Right atrium auricular region (tissue), 2 donors: ENCODE measurements around the gene GNG7. TPM values are rescaled to one million over a fixed set of nuclear protein-coding genes. Genes with fewer than 3 reads are reported as not detected.

ENCODE experiments used
- DNase-seq: peaks from one replicate; pipeline ENCODE4 v3.0.0-alpha.2; 2019; ENCODE audit warnings: low spot score
- H3K27ac ChIP-seq, 2 donors: fragments of 200-600 bp; sonication (generic); 1 replicate in 1 of 2; 2 replicates in 1 of 2; pipeline ENCODE4 v1.5.1; 2016 to 2019
- H3K27me3 ChIP-seq, 2 donors: fragments of 200-600 bp; sonication (generic); one replicate each; pipeline versions ENCODE4 v1.5.1 to v1.6.0; 2017 to 2019
- H3K36me3 ChIP-seq: fragments of 200-600 bp; sonication (generic); one replicate; pipeline ENCODE4 v1.5.1; 2016
- H3K4me1 ChIP-seq, 2 donors: fragments of 200-600 bp; sonication (generic); one replicate each; pipeline versions ENCODE4 v1.5.1 to v1.6.0; 2017 to 2019
- H3K4me3 ChIP-seq, 2 donors: fragments of 200-600 bp; sonication (generic); 1 replicate in 1 of 2; 2 replicates in 1 of 2; pipeline ENCODE4 v1.5.1; 2017 to 2019; ENCODE audit warnings: mild to moderate bottlenecking in 1 of 2, moderate library complexity in 1 of 2
- H3K9me3 ChIP-seq, 2 donors: fragments of 200-600 bp; sonication (generic); one replicate each; pipeline ENCODE4 v1.5.1; 2019
- total RNA-seq, 2 donors: library from RNA; depleted of rRNA; stranded (reverse); fragments of >200 nt; gene quantifications; one replicate each; pipeline ENCODE4 v1.1.0, GENCODE V29; 2016
- TF ChIP-seq, protein P1 (sequence below), 2 donors: fragments of 200-600 bp; sonication (generic); IDR thresholded peaks; one replicate each; pipeline ENCODE4 v1.5.1; 2019; ENCODE audit warnings: antibody characterized with exemption in 2 of 2

GNG7 gene
- total RNA-seq, 2 donors from 2014 or later: 18.0 to 22.8 TPM

DNA sequence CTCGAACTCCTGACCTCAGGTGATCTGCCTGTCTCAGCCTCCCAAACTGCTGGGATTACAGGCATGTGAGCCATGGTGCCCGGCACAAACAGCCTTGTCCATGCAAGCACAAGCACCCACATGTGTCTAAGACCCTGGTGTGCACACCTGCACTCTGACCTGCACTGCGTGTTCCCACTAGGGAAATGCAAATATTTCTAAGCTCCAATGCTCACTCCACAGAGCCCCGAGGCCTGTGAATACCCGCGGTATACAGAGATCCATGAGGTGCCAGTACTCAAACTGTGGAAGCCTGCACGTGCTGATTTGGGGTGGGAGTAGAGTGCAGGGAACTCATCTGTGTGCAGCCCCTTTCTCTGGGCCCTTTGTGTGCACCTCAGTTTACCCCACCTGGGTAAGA is 211.8 kb downstream of the GNG7 start:
- no peaks in the 10 kb centered on the region for H3K27me3 ChIP-seq
- H3K4me3 ChIP-seq: no peak overlapping the region
- no peak overlapping the region for H3K27ac ChIP-seq
- DNase-seq: no peak
- no peaks in the 10 kb centered on the region for H3K9me3 ChIP-seq
- peaks cover 0 to 49% of the 10 kb centered on the region in 2 donors for H3K4me1 ChIP-seq
- TF ChIP-seq, protein P1, sequence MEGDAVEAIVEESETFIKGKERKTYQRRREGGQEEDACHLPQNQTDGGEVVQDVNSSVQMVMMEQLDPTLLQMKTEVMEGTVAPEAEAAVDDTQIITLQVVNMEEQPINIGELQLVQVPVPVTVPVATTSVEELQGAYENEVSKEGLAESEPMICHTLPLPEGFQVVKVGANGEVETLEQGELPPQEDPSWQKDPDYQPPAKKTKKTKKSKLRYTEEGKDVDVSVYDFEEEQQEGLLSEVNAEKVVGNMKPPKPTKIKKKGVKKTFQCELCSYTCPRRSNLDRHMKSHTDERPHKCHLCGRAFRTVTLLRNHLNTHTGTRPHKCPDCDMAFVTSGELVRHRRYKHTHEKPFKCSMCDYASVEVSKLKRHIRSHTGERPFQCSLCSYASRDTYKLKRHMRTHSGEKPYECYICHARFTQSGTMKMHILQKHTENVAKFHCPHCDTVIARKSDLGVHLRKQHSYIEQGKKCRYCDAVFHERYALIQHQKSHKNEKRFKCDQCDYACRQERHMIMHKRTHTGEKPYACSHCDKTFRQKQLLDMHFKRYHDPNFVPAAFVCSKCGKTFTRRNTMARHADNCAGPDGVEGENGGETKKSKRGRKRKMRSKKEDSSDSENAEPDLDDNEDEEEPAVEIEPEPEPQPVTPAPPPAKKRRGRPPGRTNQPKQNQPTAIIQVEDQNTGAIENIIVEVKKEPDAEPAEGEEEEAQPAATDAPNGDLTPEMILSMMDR (IDR thresholded peaks at IDR 0.05): no peak
- H3K36me3 ChIP-seq: no peaks in the 10 kb centered on the region

DNA sequence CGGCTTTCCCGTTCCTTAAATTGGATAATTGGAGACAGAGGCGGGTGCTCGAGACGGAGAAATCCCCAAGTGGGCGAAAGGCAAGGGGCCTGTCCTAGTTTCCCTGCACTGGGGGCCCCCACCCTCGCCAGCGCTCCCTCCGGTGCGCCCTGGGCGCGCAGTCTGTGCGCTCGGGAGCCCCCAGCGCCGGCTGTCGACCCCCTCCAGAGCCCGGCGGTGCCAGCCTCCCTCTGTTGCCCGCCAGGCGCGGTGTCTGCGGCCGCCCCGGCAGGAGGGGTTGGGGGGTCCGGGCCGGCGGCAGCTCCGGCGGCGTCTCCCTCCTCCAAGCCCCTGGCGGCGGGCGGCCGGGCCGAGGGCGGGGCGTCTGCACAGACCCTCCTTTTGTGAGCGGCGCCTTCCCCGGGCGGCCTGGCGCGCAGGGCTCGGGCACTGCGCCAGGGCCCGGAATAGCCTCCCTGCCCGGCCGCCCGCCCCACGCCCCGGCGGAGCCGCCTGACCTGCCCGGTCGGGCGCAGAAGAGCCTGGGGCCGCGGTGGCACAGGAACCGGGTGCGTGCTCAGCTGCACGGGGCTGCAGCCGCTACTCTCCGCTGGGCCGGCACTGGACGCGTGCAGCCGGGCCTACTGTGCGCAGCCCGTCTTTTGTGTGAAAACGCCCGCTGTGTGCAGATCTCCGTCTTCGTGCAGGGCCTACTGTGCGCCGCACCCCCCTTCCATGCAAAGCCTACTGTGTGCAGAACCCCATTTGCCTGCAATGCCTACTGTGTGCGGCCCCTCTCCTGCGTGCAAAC is 213.4 kb downstream of the GNG7 start:
- TF ChIP-seq, protein P1 (IDR thresholded peaks at IDR 0.05): no peak
- Histone ChIP-seq H3K4me3 (peak overlapping the region; percentile 40 to 59), H3K36me3 (no peaks in the 10 kb centered on the region), H3K27me3 (no peaks in the 10 kb centered on the region), H3K4me1 (peaks cover 0 to 37% of the 10 kb centered on the region in 2 donors), H3K9me3 (no peaks in the 10 kb centered on the region), H3K27ac (peak overlapping the region; percentile 68 to 77)
- DNase-seq: no peak

DNA sequence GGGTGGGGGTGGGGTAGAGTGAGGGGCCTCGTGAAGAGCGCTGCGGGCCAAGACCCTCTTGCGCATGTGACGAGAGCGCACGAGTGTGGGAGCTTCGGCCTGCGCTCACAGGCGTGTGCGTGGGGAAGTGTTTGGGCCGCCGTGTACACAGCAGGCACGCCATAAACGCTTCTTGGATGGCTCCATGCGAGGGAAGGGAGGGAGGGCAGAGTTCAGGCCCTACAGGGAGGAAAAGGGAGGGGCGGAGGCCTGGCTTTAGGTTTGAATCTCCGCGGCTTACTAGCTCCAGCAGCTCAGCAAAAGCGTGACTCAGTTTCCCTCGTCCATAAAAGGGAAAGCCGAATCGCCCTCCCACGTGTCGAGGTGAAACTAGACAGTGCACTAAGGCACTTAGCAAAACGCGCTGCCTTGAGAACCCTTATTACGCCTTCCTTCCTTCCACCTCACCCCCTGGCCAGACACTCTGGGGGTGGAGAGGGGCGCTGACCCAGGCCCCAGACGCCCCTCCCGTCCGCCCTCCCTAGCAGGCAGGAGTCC is 214.0 kb downstream of the GNG7 start:
- DNase-seq: no peak
- peaks cover 0 to 33% of the 10 kb centered on the region in 2 donors for H3K4me1 ChIP-seq
- H3K36me3 ChIP-seq: no peaks in the 10 kb centered on the region
- H3K27ac ChIP-seq: peak overlapping the region; percentile 68 to 77
- peak overlapping the region; percentile 40 to 59 for H3K4me3 ChIP-seq
- no peaks in the 10 kb centered on the region for H3K27me3 ChIP-seq
- TF ChIP-seq, protein P1 (IDR thresholded peaks at IDR 0.05): no peak
- peaks cover 0 to 3% of the 10 kb centered on the region in 2 donors for H3K9me3 ChIP-seq

DNA sequence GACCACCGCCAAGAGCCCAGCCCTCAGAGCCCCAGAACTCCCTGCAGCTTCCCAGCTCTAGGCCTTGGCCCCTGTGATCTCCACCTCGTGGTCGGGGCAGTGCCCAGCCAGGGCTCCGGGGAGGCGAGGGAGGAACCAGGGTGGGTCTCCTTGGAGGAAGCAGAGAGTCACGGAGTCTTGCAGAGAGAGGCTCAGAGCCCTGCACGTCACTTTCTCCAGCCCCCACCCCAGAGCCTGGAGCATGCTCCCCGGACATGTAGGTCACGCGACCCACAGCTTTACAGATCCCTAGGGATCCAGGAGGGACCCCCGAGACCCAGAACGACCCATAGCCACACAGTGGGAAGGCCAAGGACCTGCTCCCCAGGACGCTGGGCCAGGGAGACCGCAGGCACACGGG is 214.7 kb downstream of the GNG7 start:
- Histone ChIP-seq H3K27ac (peak overlapping the region; percentile 68 to 77), H3K4me1 (peaks cover 0 to 33% of the 10 kb centered on the region in 2 donors), H3K4me3 (peak overlapping the region in 1 of 2 donors; percentile 59), H3K36me3 (no peaks in the 10 kb centered on the region), H3K9me3 (peaks cover 0 to 10% of the 10 kb centered on the region in 2 donors), H3K27me3 (no peaks in the 10 kb centered on the region)
- TF ChIP-seq, protein P1 (IDR thresholded peaks at IDR 0.05): no peak
- no peak for DNase-seq

DNA sequence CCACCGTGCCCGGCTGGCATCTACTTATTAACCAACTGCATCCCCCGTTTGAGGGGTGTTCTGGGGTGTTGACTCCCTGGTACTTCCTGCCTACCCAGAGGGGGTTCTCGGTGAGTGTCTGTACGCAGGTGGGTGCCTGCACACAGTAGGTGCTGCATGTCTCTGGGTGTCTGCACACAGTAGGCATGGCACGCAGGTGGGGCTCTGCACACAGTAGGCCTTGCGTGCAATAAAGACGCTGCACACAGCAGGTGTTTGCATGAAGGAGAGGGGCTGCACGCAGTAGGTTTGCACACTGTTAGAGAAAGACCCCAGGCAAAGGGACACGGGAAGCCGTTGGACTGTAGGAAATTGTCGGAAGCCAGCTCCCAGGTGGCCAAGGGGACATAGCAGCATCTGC is 215.4 kb downstream of the GNG7 start:
- DNase-seq: no peak
- Histone ChIP-seq H3K27me3 (no peaks in the 10 kb centered on the region), H3K9me3 (peaks cover 0 to 11% of the 10 kb centered on the region in 2 donors), H3K27ac (no peak overlapping the region), H3K4me3 (no peak overlapping the region), H3K36me3 (no peaks in the 10 kb centered on the region), H3K4me1 (peaks cover 0 to 33% of the 10 kb centered on the region in 2 donors)
- TF ChIP-seq, protein P1 (IDR thresholded peaks at IDR 0.05): no peak
